Stimulated activated CD4-positive, alpha-beta T cell treated with anti-CD3 and anti-CD28 coated beads, Interleukin-12 subunit alpha, Interleukin-12 subunit beta, amount 100 ng/mL, for 48 hours (primary cell): Measurements from ENCODE around the gene STARD10.
"Not testable (repeated sequence)": the region's sequence is repeated elsewhere in the genome, so short reads cannot be mapped to it uniquely, and the experiment has no call there.

Experiments used
- DNase-seq, 3 donors: peaks; one replicate each; pipeline ENCODE4 v3.0.0-alpha.2; 2020; ENCODE audit warnings: low read depth in 2 of 3, low spot score in 1 of 3

The STARD10 gene

GRCh38 chr11:72808331-72808798 is 14.5 kb upstream of the STARD10 start:
- DNase-seq: no peak

- DNase-seq: no peak
These were observed 13.9 kb upstream of the STARD10 start for GRCh38 chr11:72807792-72808191.

GRCh38 chr11:72807021-72807693 is 13.3 kb upstream of the STARD10 start:
- no peak for DNase-seq

- not testable (repeated sequence) for DNase-seq
These were observed 12.5 kb upstream of the STARD10 start for GRCh38 chr11:72806378-72806777.

GRCh38 chr11:72805216-72805615 is 11.4 kb upstream of the STARD10 start:
- DNase-seq: no peak

- DNase-seq: no peak
These were observed 9.0 kb upstream of the STARD10 start for GRCh38 chr11:72802822-72803221.

GRCh38 chr11:72799441-72799840 is 5.6 kb upstream of the STARD10 start:
- no peak for DNase-seq

- DNase-seq: no peak
These were observed 4.5 kb upstream of the STARD10 start for GRCh38 chr11:72798361-72798760.

GRCh38 chr11:72793076-72793424 is 797 bp downstream of the STARD10 start:
- no peak for DNase-seq

- no peak for DNase-seq
These were observed 1.3 kb downstream of the STARD10 start for GRCh38 chr11:72792437-72793021.

GRCh38 chr11:72791228-72791627 is 2.6 kb downstream of the STARD10 start:
- not testable (repeated sequence) for DNase-seq

GRCh38 chr11:72789493-72790131 is 4.2 kb downstream of the STARD10 start:
- DNase-seq: no peak

- DNase-seq: no peak
These were observed 5.6 kb downstream of the STARD10 start for GRCh38 chr11:72788241-72788640.

- DNase-seq: no peak
These were observed 6.4 kb downstream of the STARD10 start for GRCh38 chr11:72787216-72788104.

GRCh38 chr11:72786305-72787215 is 7.3 kb downstream of the STARD10 start:
- DNase-seq: no peak

GRCh38 chr11:72784662-72785061 is 9.2 kb downstream of the STARD10 start:
- DNase-seq: no peak

GRCh38 chr11:72783144-72783905 is 10.5 kb downstream of the STARD10 start:
- DNase-seq: no peak

- DNase-seq: no peak
These were observed 11.5 kb downstream of the STARD10 start for GRCh38 chr11:72782081-72782920.
